Testis (tissue), 2 donors: ENCODE data around the gene TACC3.

Source experiments
- CTCF ChIP-seq, 3 experiments: fragments of 450-650 bp in 2 of 3; fragments of 200-600 bp in 1 of 3; sonication (generic) in 1 of 3; IDR thresholded peaks; one replicate each; pipeline ENCODE4 v1.5.1; 2016 to 2019; ENCODE audit warnings: antibody characterized with exemption in 3 of 3, mild to moderate bottlenecking in 2 of 3, moderate library complexity in 1 of 3
- POLR2A ChIP-seq: fragments of 450-650 bp; IDR thresholded peaks from one replicate; pipeline ENCODE4 v1.6.1; 2017; ENCODE audit warnings: antibody characterized with exemption, mild to moderate bottlenecking, moderate library complexity

- TF ChIP-seq CTCF (IDR thresholded peaks at IDR 0.05) (no peak), POLR2A (no peak)
Measured at GRCh38 chr4:1762264-1763010, 41.1 kb downstream of the TACC3 start.
